UCSD-AML1 (cell line): Measurements from ENCODE around the gene TEC.

Experiments used
- DNase-seq: peaks from one replicate; lab custom pipeline; 2025; ENCODE audit not compliant: unreplicated experiment; lab: John Stamatoyannopoulos, UW

TEC gene

DNA sequence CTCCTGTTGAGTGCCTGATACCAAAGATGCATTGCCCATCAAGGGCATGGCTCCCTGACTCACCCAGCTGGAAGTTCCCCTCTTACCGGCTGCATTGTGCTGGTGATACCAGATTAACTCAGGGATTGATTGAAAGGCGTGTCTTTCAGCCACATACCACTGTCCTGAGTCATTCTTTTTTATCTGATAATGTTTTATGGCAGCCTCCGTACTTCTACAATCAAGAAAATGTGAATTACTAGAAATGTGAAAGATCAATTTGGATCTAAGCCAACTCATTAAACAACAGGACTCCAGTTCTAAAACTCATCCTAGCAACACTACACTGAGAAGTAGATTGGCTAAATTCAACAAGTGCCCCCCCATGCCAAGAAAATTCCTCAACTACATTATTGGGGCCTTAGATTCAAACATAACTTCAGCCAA is 175.6 kb downstream of the TEC start:
- no peak for DNase-seq

DNA sequence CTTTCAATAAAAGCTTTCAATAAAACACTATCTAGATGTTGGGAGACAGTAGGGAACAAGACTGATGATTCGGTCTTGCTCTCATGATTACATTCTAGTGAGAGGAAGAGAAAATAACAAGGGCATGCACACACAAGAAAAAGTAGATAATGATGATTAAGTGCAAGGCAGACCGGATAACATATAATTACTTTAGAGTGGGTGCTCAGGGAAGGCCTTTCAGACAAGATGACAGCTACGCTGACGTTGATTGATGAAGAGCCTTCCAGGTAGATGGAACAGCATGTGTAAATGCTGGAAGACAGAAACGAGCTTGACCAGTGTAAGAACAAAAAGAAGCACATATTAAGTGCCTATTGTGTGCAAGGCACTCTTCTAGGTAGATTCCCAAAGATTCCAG is 179.0 kb downstream of the TEC start:
- no peak for DNase-seq

- no peak for DNase-seq
Measured at GRCh38 chr4:48085821-48086589, 183.6 kb downstream of the TEC start.
